Measurements from ENCODE around the gene PIGL.

The PIGL gene

GRCh38 chr17:16272111-16272840 lies 55.3 kb downstream of the PIGL start:
- no peak for TF ChIP-seq CTCF (IDR thresholded peaks at IDR 0.05)
- Histone ChIP-seq H3K4me3 (ENCODE audit: low read depth in 1 of 2, low read length in 1 of 2) (no peak overlapping the region), H3K27me3 (no peaks in the 10 kb centered on the region), H3K9me3 (no peaks in the 10 kb centered on the region), H3K4me1 (ENCODE audit: control insufficient read depth in 1 of 2, insufficient read depth in 1 of 2, low read depth in 1 of 2, low read length in 1 of 2) (peaks cover 18 to 19% of the 10 kb centered on the region in 2 experiments), H3K36me3 (no peaks in the 10 kb centered on the region), H3K27ac (no peak overlapping the region)

- no peak for TF ChIP-seq CTCF (IDR thresholded peaks at IDR 0.05)
- no peaks in the 10 kb centered on the region for H3K9me3 ChIP-seq
- H3K36me3 ChIP-seq = no peaks in the 10 kb centered on the region
- peaks cover 5 to 7% of the 10 kb centered on the region in 2 experiments for H3K4me1 ChIP-seq (ENCODE audit: control insufficient read depth in 1 of 2, insufficient read depth in 1 of 2, low read depth in 1 of 2, low read length in 1 of 2)
- H3K4me3 ChIP-seq (ENCODE audit: low read depth in 1 of 2, low read length in 1 of 2) = no peak overlapping the region
- H3K27me3 ChIP-seq = no peaks in the 10 kb centered on the region
- no peak overlapping the region for H3K27ac ChIP-seq
Observed at GRCh38 chr17:16273499-16273898, 56.5 kb downstream of the PIGL start.

GRCh38 chr17:16273929-16274339 lies 56.9 kb downstream of the PIGL start:
- Histone ChIP-seq H3K9me3 (no peaks in the 10 kb centered on the region), H3K4me1 (ENCODE audit: control insufficient read depth in 1 of 2, insufficient read depth in 1 of 2, low read depth in 1 of 2, low read length in 1 of 2) (peaks cover 1 to 3% of the 10 kb centered on the region in 2 experiments), H3K4me3 (ENCODE audit: low read depth in 1 of 2, low read length in 1 of 2) (no peak overlapping the region), H3K27ac (no peak overlapping the region), H3K27me3 (no peaks in the 10 kb centered on the region), H3K36me3 (no peaks in the 10 kb centered on the region)
- no peak for TF ChIP-seq CTCF (IDR thresholded peaks at IDR 0.05)

GRCh38 chr17:16275024-16275423 lies 58.0 kb downstream of the PIGL start:
- no peak overlapping the region for H3K27ac ChIP-seq
- no peaks in the 10 kb centered on the region for H3K9me3 ChIP-seq
- no peaks in the 10 kb centered on the region for H3K36me3 ChIP-seq
- no peak overlapping the region for H3K4me3 ChIP-seq (ENCODE audit: low read depth in 1 of 2, low read length in 1 of 2)
- H3K27me3 ChIP-seq = no peaks in the 10 kb centered on the region
- no peaks in the 10 kb centered on the region for H3K4me1 ChIP-seq (ENCODE audit: control insufficient read depth in 1 of 2, insufficient read depth in 1 of 2, low read depth in 1 of 2, low read length in 1 of 2)
- no peak for TF ChIP-seq CTCF (IDR thresholded peaks at IDR 0.05)

- H3K9me3 ChIP-seq = no peaks in the 10 kb centered on the region
- H3K36me3 ChIP-seq = no peaks in the 10 kb centered on the region
- no peak for TF ChIP-seq CTCF (IDR thresholded peaks at IDR 0.05)
- H3K27ac ChIP-seq = no peak overlapping the region
- H3K4me1 ChIP-seq (ENCODE audit: control insufficient read depth in 1 of 2, insufficient read depth in 1 of 2, low read depth in 1 of 2, low read length in 1 of 2) = no peaks in the 10 kb centered on the region
- no peak overlapping the region for H3K4me3 ChIP-seq (ENCODE audit: low read depth in 1 of 2, low read length in 1 of 2)
- no peaks in the 10 kb centered on the region for H3K27me3 ChIP-seq
Observed at GRCh38 chr17:16277163-16277562, 60.2 kb downstream of the PIGL start.
